ENCODE data around the gene CGNL1.

CGNL1 gene

GRCh38 chr15:57527382-57528091 is 151.2 kb downstream of the CGNL1 start:
- H3K4me3 ChIP-seq (ENCODE audit: low read length), result no peak overlapping the region
- DNase-seq (ENCODE audit: low read depth), result peak; percentile 85

GRCh38 chr15:57528940-57529565 is 152.7 kb downstream of the CGNL1 start:
- no peak overlapping the region for H3K4me3 ChIP-seq (ENCODE audit: low read length)
- no peak for TF ChIP-seq CTCF (IDR thresholded peaks at IDR 0.05; ENCODE audit: insufficient read depth, low read depth, low read length, missing control alignments)
- no peak for DNase-seq (ENCODE audit: low read depth)

More at GRCh38 chr15:57527382-57528091, 151.2 kb downstream of the CGNL1 start:
- TF ChIP-seq CTCF (IDR thresholded peaks at IDR 0.05; ENCODE audit: insufficient read depth, low read depth, low read length, missing control alignments), result peak; percentile 58

GRCh38 chr15:57529748-57530147 is 153.4 kb downstream of the CGNL1 start:
- no peak overlapping the region for H3K4me3 ChIP-seq (ENCODE audit: low read length)
- TF ChIP-seq CTCF (IDR thresholded peaks at IDR 0.05; ENCODE audit: insufficient read depth, low read depth, low read length, missing control alignments), result no peak
- DNase-seq (ENCODE audit: low read depth), result no peak

GRCh38 chr15:57532731-57533447 is 156.6 kb downstream of the CGNL1 start:
- TF ChIP-seq CTCF (IDR thresholded peaks at IDR 0.05; ENCODE audit: insufficient read depth, low read depth, low read length, missing control alignments), result no peak
- DNase-seq (ENCODE audit: low read depth), result no peak

GRCh38 chr15:57533448-57533799 is 157.1 kb downstream of the CGNL1 start:
- no peak for TF ChIP-seq CTCF (IDR thresholded peaks at IDR 0.05; ENCODE audit: insufficient read depth, low read depth, low read length, missing control alignments)

More at GRCh38 chr15:57532731-57533447, 156.6 kb downstream of the CGNL1 start:
- H3K4me3 ChIP-seq (ENCODE audit: low read length), result no peak overlapping the region

GRCh38 chr15:57534281-57534680 is 158.0 kb downstream of the CGNL1 start:
- DNase-seq (ENCODE audit: low read depth), result no peak
- no peak overlapping the region for H3K4me3 ChIP-seq (ENCODE audit: low read length)
- TF ChIP-seq CTCF (IDR thresholded peaks at IDR 0.05; ENCODE audit: insufficient read depth, low read depth, low read length, missing control alignments), result no peak

More at GRCh38 chr15:57533448-57533799, 157.1 kb downstream of the CGNL1 start:
- no peak overlapping the region for H3K4me3 ChIP-seq (ENCODE audit: low read length)
- no peak for DNase-seq (ENCODE audit: low read depth)
